ENCODE results near the gene PRKG2.

DNA sequence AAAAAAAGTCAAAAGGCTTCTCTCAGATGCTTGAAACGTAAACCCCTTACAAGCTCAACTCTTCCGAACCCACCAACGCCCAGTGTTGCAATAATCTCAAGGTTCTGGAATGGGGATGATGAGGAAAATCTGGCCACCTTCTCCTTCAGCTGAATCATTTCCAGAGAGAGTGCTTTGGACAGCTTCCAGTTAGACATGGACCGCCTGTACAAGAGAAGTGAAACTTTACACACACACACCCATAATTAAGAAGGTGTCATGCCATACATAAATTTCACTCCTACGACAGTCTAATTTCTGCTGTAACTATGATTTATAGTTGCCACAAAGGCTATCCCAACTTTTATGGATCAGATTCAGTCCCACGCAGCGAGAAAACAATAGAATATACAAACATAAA, 72.3 kb downstream of the PRKG2 start:
- TF ChIP-seq CTCF (IDR thresholded peaks at IDR 0.05) = no peak
- TF ChIP-seq POLR2A (IDR thresholded peaks at IDR 0.05) = no peak
